HUES6 (cell line): ENCODE results near the gene LYZ.
"Not testable (repeated sequence)": the region's sequence is repeated elsewhere in the genome, so short reads cannot be mapped to it uniquely, and the experiment has no call there.

Source experiments
- H3K27ac ChIP-seq: 2 replicates; pipeline ENCODE4 v1.7.0; 2013; ENCODE audit warnings: low read depth, mild to moderate bottlenecking, low read length, inconsistent platforms
- H3K27me3 ChIP-seq: 2 replicates; pipeline ENCODE4 v1.6.1; 2013; ENCODE audit warnings: low read length; ENCODE audit not compliant: control insufficient read depth, insufficient read depth
- H3K36me3 ChIP-seq: 2 replicates; pipeline ENCODE4 v1.6.1; 2013; ENCODE audit warnings: low read length; ENCODE audit not compliant: control insufficient read depth, insufficient read depth
- H3K4me1 ChIP-seq: 2 replicates; pipeline ENCODE4 v1.6.1; 2013; ENCODE audit warnings: low read length; ENCODE audit not compliant: control insufficient read depth, insufficient read depth
- H3K4me3 ChIP-seq: 2 replicates; pipeline ENCODE4 v1.5.1; 2013; ENCODE audit warnings: low read depth, low read length
- H3K9ac ChIP-seq: one replicate; pipeline ENCODE4 v1.6.1; 2013; ENCODE audit warnings: mild to moderate bottlenecking, low read length
- H3K9me3 ChIP-seq: 2 replicates; pipeline ENCODE4 v1.6.1; 2013; ENCODE audit warnings: low read depth, low read length; ENCODE audit not compliant: control insufficient read depth, insufficient read depth

The LYZ gene

DNA sequence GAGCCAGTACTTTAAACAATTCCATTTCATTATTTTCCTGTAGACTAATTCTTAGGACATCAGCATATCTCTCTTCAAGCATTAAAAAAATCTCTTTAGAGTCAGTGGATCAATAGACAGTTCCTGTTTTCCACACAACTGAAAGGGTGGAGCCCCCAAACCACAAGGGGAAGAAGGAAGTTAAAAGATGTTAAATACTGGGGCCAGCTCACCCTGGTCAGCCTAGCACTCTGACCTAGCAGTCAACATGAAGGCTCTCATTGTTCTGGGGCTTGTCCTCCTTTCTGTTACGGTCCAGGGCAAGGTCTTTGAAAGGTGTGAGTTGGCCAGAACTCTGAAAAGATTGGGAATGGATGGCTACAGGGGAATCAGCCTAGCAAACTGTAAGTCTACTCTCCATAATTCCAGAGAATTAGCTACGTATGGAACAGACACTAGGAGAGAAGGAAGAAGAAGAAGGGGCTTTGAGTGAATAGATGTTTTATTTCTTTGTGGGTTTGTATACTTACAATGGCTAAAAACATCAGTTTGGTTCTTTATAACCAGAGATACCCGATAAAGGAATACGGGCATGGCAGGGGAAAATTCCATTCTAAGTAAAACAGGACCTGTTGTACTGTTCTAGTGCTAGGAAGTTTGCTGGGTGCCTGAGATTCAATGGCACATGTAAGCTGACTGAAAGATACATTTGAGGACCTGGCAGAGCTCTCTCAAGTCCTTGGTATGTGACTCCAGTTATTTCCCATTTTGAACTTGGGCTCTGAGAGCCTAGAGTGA lies at the start of gene LYZ:
TSS of gene LYZ (plus strand) at position 220 of the 777 bp plus-strand sequence. CDS start at position 248, 28 bp downstream.
- Histone ChIP-seq H3K4me1 (no peaks in the 10 kb centered on the region), H3K4me3 (no peak within 1 kb of the TSS), H3K27ac (no peak within 1 kb of the TSS), H3K36me3 (no peaks in the 10 kb centered on the region), H3K27me3 (no peaks in the 10 kb centered on the region), H3K9me3 (no peaks in the 10 kb centered on the region), H3K9ac (no peak within 1 kb of the TSS)

DNA sequence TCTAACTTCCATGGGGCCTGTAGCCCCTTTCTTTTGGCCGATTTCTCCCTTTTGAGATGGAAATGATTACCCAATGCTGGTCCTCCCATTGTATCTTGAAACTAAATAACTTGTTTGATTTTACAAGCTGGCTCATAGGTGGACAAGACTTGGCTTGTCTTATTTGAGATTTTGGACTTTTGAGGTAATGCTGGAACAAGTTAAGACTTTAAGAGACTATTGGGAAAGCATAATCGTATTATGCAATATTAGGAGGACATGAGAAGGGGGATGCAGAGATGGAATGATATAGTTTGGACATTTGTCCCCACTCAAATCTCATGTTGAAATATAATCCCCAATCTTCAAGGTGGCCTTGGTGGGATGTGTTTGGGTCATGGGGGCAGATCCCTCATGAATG lies 49.2 kb upstream of the LYZ start:
- Histone ChIP-seq H3K4me1 (no peaks in the 10 kb centered on the region), H3K4me3 (no peak overlapping the region), H3K9me3 (peaks cover 20% of the 10 kb centered on the region), H3K9ac (no peak overlapping the region), H3K27ac (no peak overlapping the region), H3K27me3 (no peaks in the 10 kb centered on the region), H3K36me3 (no peaks in the 10 kb centered on the region)

DNA sequence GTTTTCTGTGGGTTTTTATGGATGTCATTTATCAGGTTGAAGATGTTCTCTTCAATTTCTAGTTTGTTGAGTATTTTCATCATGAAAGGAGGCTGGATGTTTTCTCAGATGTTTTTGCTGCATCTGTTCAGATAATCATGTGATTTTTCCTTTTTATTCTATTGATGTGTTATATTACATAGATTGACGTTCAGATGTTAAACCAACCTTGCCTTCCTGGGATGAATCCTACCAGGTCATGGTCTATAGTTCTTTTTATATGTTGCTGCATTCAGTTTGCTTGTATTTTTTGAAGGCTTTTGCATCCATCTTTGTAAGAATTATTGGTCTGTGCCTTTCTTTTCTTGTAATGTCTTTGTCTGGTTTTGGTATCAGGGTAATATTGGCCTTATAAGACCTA lies 43.9 kb upstream of the LYZ start:
- no peak overlapping the region for H3K4me3 ChIP-seq
- no peaks in the 10 kb centered on the region for H3K36me3 ChIP-seq
- H3K27ac ChIP-seq: no peak overlapping the region
- peaks cover 14% of the 10 kb centered on the region; the same call in 1 of the 2 replicates for H3K9me3 ChIP-seq
- no peak overlapping the region for H3K9ac ChIP-seq
- no peaks in the 10 kb centered on the region for H3K4me1 ChIP-seq
- H3K27me3 ChIP-seq: no peaks in the 10 kb centered on the region

DNA sequence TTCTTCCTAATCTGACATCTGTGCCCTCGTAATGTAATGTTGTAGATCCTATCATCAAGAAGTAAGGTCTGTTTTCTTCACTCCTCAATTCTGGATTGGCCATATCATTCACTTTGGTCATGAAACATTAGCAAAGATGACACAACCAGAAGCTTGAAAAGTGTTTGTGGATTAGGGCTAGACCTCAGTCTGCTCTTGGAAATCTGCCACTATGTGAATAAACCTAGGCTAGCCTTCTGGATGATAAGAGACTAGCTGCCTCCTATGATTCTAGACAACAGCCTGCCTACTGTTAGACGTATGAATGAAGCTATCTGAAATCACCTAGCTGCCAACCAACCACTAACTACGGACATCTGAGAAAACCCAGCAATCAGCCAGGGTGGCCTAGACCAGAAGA lies 38.7 kb upstream of the LYZ start:
- H3K9ac ChIP-seq: no peak overlapping the region
- no peaks in the 10 kb centered on the region for H3K27me3 ChIP-seq
- H3K4me3 ChIP-seq: no peak overlapping the region
- no peaks in the 10 kb centered on the region for H3K36me3 ChIP-seq
- H3K4me1 ChIP-seq: no peaks in the 10 kb centered on the region
- no peak overlapping the region for H3K27ac ChIP-seq
- peaks cover 11% of the 10 kb centered on the region; the same call in 1 of the 2 replicates for H3K9me3 ChIP-seq

DNA sequence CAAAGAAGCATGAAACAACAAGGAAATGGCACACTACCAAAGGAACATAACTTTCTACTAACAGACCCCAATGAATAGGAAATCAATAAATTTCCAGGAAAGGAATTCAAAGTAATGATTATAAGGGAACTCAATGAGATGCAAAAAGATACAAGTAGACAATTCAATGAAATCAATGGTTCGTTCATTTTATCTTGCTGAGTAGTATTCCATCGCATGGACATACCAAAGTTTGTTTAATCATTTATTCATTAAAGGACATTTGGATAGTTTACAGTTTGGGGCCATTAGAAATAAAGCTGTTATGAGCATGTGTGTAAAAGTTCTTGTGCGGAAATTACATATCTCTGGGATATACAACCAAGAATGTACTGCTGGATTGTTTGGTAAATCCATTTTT lies 35.0 kb upstream of the LYZ start:
- H3K4me3 ChIP-seq: no peak overlapping the region
- no peaks in the 10 kb centered on the region for H3K27me3 ChIP-seq
- H3K9ac ChIP-seq: no peak overlapping the region
- no peaks in the 10 kb centered on the region for H3K4me1 ChIP-seq
- no peaks in the 10 kb centered on the region for H3K36me3 ChIP-seq
- peaks cover 25% of the 10 kb centered on the region for H3K9me3 ChIP-seq
- H3K27ac ChIP-seq: no peak overlapping the region

DNA sequence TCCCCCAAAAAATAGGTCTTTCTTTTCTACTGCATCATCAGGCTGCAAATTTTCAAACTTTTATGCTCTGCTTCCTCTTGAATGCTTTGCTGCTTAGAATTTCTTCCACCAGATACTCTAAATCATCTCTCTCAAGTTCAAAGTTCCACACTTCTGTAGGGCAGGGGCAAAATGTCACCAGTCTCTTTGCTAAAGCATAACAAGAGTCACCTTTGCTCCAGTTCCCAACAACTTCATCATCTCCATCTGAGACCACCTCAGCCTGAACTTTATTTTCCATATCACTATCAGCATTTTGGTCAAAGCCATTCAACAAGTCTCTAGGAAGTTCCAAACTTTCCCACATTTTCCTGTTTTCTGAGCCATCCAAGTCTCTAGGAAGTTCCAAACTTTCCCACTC lies 31.4 kb upstream of the LYZ start:
- H3K9me3 ChIP-seq: peaks cover 32% of the 10 kb centered on the region

DNA sequence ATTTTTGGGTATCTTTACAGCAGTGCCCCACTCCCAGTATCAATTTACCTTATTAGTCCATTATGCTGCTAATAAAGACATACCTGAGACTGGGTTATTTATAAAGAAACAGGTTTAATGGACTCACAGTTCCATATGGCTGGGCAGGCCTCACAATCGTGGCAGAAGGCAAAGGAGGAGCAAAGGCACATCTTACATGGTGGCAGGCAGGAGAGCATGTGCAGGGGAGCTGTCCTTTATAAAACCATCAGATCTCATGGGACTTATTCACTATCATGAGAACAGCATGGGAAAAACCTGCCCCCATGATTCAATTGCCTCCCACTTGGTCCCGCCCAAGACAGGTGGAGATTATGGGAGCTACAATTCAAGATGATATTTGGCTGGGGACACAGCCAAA lies 30.9 kb upstream of the LYZ start:
- H3K27ac ChIP-seq, H3K27me3 ChIP-seq, H3K4me3 ChIP-seq, H3K36me3 ChIP-seq, H3K4me1 ChIP-seq, H3K9ac ChIP-seq: not testable (repeated sequence)
- H3K9me3 ChIP-seq: peaks cover 32% of the 10 kb centered on the region

More for the DNA sequence above, 31.4 kb upstream of the LYZ start:
- not testable (repeated sequence) for H3K4me1 ChIP-seq, H3K36me3 ChIP-seq, H3K9ac ChIP-seq, H3K27ac ChIP-seq, H3K4me3 ChIP-seq, H3K27me3 ChIP-seq

DNA sequence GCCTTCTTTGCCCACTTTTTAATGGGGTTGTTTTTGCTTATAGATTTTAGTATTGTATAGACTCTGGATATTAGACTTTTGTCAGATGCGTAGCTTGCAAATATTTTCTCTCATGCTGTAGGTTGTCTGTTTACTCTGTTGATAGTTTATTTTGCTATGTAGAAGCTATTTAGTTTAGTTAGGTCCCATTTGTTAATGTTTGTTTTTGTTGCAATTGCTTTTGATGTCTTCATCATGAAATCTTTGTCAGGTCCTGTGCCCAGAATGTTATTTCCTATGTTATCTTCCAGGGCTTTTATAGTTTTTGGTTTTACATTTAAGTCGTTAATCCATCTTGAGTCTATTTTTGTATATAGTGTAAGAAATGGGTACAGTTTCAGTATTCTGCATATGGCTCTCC lies 30.0 kb upstream of the LYZ start:
- Histone ChIP-seq H3K27ac (no peak overlapping the region), H3K9me3 (peaks cover 29% of the 10 kb centered on the region), H3K4me1 (peaks cover 8% of the 10 kb centered on the region), H3K4me3 (no peak overlapping the region), H3K36me3 (no peaks in the 10 kb centered on the region), H3K27me3 (no peaks in the 10 kb centered on the region), H3K9ac (no peak overlapping the region)

DNA sequence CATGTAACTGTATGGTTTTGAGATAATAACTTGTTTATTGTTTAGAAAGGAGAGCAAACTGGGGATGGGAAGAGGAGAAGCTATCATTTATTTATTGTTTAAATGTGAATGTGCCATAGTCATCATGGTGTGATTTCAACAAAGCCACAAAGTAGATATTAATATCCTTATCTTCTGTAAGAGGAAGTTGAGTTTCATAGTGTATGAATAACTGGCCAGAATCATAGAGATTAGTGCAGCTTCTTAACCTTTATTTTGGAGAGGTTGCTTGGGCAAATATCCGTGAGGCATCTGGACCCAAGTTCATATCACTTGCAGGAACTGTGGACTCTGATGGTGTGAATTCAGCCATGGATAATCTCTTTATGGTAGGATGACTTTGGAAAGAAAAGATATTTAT lies 26.8 kb upstream of the LYZ start:
- Histone ChIP-seq H3K27ac (no peak overlapping the region), H3K4me1 (peaks cover 10% of the 10 kb centered on the region), H3K9me3 (peaks cover 20% of the 10 kb centered on the region), H3K4me3 (no peak overlapping the region), H3K9ac (no peak overlapping the region), H3K27me3 (no peaks in the 10 kb centered on the region), H3K36me3 (no peaks in the 10 kb centered on the region)

DNA sequence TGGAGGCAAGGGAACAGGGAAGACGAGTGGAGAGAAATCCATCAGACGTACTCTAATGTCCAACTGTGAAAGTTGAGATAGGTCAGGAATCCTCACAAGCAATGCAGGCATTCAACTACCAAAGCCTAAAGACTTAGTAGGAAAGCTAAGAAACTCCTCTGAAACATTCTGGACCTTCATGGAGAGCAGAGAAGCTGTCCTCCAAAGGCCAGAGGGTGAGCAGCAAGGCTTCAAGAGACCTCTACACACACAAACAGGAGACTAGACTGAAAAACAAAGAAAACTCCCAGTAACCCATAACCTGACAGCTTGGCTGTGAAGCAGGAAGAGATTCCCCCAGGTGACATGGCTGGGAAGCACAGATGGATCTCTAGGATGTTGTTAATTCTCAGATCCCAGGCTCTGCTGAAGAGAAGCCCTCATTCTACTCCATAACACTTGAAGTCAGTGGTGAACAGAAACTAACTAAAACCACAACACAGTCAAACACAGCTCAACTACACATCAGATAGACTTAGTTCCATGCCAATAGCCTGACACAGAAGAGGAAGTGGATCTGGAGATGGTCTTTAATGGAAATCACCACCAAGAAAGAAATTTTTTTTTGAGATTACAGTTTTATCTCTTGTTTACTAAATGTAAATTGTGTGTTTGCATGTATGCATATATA lies 23.2 kb upstream of the LYZ start:
- peaks cover 16% of the 10 kb centered on the region for H3K4me1 ChIP-seq
- H3K4me3 ChIP-seq: no peak overlapping the region
- H3K9ac ChIP-seq: no peak overlapping the region
- peaks cover 7% of the 10 kb centered on the region; the same call in 1 of the 2 replicates for H3K9me3 ChIP-seq
- no peak overlapping the region for H3K27ac ChIP-seq
- no peaks in the 10 kb centered on the region for H3K27me3 ChIP-seq
- no peaks in the 10 kb centered on the region for H3K36me3 ChIP-seq

DNA sequence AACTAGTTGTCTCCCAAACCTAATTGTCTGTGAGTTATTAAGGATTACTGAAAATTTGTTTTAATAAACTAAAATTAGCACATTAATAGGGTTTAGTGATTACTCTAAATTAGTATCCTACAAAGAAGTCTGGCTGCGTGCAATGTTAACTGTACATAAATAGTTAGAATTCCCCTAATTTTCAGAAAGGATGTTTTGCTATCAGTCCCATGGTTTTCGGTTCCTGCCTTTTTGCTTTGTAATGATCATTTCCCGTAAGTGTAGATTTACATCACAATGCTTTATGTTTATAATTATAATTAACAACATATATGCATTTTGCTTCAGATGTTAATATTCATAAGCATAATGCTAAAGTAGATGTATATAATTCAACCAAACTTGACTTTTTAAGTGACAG lies 19.8 kb upstream of the LYZ start:
- Histone ChIP-seq H3K27ac (no peak overlapping the region), H3K27me3 (no peaks in the 10 kb centered on the region), H3K9ac (no peak overlapping the region), H3K36me3 (no peaks in the 10 kb centered on the region), H3K4me3 (no peak overlapping the region), H3K9me3 (no peaks in the 10 kb centered on the region), H3K4me1 (peaks cover 36% of the 10 kb centered on the region)
